ENCODE data around the gene ATP2B2. TPM values are rescaled to one million over a fixed set of nuclear protein-coding genes. Genes with fewer than 3 reads are reported as not detected.
"Not testable (repeated sequence)": the region's sequence is repeated elsewhere in the genome, so short reads cannot be mapped to it uniquely, and the experiment has no call there.

The ATP2B2 gene
- polyA plus RNA-seq, 3 donors, result 0.41 to 0.74 (median 0.48) TPM

DNA sequence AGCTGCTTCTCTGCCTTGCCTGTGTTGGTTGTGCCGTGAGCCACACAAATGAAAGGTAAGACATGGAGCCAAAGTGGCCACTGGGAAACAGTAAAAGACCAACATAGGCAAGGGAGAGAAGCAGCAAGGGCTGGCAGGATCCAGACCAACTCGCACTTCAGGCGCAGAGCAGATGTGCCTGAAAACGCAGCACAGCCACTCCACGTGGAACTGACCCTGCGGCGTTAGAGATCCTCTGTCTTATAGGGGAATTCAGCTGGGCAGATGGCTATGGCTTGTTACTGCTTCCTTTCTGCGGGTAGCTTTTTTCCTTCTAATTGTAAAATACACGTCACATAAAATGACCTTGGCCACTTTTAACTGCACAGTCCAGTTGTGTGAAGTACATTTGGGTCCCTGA is 202.3 kb downstream of the ATP2B2 start:
- DNase-seq, result no peak

DNA sequence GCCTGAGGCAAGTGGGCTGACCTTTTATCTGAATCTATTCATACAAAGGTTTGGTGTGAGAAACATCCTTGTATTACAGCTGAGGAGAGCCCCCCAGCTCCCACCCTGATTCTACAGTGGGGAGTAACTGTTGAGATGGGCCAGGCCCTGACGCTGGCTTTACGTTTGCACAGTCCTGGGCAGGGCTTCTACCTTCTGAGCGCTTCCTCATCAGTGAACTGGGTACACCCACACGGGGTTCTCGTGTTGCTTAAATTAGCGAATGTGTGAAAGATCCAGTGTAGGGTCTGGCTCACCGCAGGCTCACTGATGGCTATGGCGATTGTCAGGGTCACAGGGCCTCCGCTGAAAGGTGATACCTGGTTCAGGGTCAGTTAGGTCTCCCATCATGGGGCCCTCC is 205.3 kb downstream of the ATP2B2 start:
- DNase-seq, result no peak

DNA sequence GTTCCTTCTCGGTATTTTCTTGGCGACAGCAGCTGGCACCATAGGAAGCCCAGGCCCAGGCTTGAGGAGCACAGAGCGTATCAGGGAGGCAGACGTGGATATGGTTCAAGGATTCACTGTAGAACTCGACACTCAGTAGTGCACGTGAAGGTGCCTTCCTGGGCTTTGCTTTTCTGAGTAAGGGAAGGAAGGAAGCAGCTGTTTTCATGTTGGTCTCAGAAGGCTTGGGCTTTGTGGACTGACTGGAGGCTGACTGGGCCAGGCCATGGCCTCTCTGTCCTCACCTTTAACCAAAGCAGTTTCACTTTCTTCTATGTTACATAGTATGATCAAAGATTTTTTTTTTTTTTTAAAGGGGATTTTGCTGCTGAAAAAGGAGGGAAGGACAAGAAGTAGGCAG is 205.7 kb downstream of the ATP2B2 start:
- DNase-seq, result no peak

DNA sequence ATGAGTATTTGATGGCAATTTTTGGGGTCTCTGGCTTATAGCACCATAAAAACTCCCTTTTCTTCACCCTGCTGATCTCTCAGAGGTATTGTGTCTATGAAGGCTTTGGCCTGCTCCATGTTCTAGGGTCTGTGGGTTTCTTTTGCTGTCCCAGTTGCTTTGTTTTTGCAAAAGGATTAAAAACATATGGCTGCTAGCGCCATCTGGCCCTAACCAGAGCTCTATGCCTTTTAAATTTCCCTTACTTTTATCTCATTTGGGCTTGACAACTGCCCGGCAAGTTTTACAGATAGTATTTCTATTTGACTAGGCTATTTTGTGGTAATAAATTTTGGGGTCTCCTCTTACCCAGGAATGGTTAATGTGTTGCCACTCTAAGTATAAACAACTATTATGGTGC is 206.2 kb downstream of the ATP2B2 start:
- no peak for DNase-seq

DNA sequence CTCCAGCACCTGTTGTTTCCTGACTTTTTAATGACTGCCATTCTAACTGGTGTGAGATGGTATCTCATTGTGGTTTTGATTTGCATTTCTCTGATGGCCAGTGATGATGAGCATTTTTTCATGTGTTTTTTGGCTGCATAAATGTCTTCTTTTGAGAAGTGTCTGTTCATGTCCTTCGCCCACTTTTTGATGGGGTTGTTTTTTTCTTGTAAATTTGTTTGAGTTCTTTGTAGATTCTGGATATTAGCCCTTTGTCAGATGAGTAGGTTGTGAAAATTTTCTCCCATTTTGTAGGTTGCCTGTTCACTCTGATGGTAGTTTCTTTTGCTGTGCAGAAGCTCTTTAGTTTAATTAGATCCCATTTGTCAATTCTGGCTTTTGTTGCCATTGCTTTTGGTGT is 207.3 kb downstream of the ATP2B2 start:
- DNase-seq, result not testable (repeated sequence)

DNA sequence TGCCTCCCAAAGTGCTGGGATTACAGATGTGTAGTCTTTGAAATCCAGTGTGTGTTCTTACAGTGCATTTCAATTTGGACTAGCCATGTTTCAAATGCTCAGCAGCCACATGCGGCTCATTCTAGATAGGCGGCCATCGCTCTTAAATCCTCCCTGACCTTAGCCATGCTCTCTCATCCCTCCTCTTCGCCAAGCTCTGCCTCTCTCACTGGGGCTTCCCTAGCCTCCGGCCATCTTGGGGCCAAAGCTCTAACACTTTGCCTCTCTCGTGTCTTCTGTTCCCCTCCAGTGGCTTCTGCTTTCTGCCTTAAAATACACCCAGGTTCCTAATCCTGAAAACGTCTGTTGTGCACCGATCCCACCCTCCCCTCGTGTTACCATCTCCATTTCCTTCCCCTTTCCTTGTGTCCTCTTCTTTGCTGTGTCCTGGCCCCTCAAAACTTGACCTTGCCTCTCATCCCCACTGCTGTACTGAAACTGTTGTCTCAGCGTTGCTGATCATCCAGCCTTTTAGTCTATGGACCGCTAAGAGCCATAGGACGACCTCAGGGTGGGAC is 211.3 kb downstream of the ATP2B2 start:
- DNase-seq, result no peak

DNA sequence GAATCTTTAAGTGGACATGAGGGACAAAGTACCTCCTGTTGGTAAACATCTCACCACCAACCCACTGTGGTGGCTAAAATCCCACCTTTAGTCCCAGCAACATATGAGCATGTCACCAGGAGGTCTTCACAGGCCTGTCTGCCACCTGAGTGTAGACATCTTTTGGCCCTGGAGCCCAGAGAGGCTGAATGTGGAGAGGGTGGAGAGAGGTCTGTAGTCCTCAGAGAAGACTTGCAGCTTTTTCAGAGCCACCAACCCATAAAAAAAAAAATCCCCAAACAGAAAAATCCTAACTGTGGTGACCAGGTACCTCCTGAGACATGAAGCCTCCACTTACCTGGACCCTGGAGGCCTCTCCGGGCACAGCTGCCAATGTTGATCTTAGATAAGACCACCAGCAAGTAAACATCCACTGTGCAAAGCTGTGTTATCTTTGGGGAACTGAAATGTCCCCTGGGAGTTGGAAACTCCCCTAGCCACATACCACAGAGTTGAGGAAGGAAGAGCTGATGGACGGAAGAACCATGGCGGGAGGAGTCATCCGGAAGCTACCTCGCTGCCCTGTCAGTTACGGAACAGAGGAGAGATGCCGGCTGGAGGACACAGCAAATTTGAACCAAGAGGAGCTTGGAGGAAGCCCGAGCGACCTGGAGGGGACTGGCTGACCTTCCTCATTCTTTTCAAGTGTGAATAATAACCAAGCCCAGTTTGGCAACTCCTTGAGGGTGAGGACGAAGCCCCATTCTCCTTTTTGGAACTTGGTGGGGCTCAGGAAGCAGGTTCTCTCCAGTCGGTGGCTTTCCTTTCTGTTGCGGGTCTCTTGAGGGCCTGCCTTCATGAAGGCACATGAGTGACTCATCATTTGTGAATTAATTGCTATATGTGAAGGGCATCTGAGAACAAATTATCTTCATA is 212.6 kb downstream of the ATP2B2 start, which contains the start of gene GHRL:
Gene GHRL (minus strand): TSS at position 443 of the 915 bp plus-strand sequence. CDS start 2,767 bp downstream, outside the sequence.
- no peak for DNase-seq

DNA sequence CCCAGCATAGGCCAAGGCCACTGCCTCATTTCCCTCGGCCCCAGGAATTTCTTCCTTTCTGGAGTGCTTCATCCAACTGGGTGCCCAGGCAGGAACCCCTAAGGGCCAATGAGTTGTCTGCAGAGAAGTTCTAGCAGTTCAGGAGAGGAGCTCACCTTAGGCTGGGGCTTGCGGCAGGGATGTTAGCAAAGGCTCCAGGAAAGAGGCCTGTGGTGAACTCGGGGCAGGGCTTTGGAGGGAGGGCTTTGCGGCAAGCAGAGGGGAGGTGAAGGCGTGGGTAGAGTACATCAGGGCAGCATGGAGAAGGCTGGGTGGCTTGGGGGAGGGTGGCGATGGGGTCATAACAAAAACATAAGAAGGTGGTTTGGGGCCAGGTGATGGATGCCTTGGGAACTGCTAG is 213.7 kb downstream of the ATP2B2 start:
- DNase-seq, result no peak

DNA sequence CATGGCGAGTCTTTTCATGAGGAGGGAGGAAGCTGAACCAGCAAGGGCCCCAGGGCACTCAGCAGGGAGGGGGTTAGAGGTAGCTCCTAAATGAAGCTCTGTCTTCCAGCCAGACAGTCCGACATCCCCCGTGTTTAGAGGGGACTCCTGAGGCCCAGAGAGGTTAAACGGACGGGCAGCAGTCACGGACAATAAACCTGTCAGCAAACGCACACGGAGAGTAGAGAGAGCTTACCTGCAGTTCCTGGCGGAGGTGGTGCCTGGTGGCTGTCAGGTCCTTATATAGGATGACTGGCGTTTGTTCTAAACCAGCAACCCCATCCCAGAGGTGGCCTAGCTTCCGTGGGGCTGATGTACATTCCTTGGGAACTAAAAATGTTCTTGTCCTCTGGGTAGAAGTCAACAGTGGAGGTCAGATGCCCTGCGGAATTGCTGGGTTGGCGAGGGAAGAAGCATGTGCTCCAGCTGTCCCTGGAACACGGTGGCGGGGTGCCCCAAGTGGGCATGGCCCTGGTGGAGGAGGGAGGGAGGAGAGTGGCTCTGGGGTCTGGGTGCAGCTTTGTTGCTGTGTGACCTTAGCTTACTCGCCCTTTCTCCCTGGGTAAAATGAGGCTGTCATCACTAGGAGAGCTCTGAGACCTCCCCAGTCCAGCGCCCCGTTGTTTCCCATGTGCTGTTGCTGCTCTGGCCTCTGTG is 214.8 kb downstream of the ATP2B2 start:
- DNase-seq, result no peak

DNA sequence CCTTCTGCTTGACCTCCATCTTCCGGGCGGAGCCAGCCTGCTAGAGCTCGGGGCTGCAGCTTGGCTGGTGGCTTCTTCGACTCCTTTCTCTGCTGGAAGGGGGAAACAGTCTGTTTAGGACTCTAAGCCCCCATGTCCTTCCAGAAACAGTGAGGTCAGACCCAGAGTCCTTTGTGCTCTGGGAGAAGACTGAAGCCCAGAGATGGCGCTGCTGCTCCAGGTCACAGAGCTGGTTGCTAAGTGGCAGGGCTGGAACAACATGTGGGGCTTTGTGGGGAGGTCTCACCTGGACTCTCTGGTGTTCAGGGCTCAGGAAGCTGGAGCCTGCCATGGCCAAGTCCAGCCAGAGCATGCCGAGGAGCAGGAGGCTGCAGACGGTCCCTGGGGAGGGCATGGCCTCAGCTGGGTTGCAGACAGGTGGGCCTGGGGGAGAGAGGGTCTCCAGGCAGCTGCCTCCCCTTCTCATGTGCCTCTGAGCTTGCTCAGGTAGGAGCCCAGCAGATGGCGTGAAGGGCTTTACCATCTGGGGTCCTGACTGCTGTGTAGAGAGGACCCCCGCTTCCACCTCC is 215.5 kb downstream of the ATP2B2 start:
- no peak for DNase-seq

DNA sequence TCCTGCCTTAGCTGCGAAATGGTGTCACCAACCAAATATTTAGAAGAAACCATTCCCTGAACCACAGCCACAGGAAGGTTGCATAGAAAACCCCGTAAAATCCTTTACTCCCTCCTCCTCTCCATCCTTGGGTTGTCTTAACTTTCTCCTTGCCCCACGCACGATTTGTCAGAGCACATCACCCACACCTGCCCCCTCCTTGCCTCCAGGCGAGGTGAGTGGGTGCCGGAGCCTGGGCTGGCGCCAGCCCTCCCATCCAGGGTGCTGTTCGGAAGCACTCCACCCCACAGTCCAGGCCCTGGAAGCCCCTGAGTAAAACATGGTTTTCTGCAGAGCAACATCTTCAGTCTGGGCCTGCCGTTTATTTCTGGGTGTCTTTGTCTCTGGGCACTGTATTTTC is 216.3 kb downstream of the ATP2B2 start:
- no peak for DNase-seq

DNA sequence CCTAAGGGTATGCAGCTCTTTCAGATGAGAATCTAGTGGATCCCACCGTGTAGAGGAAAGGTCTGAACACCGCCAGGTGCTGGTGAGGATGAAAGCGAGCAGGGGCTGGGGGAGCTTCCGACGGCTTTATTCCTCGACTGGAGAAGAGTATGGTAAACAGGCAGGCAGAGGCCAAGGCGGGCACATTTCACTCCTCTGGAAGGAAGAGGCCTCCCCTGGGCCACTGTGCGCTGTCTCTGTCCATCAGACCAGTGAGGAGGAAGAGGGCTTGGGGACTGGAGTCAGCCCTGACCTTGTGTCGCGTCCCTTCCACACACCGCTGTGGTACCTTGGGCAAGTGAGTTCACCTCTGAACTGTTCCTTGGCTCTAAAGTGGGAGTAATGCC is 216.8 kb downstream of the ATP2B2 start:
- DNase-seq, result no peak

DNA sequence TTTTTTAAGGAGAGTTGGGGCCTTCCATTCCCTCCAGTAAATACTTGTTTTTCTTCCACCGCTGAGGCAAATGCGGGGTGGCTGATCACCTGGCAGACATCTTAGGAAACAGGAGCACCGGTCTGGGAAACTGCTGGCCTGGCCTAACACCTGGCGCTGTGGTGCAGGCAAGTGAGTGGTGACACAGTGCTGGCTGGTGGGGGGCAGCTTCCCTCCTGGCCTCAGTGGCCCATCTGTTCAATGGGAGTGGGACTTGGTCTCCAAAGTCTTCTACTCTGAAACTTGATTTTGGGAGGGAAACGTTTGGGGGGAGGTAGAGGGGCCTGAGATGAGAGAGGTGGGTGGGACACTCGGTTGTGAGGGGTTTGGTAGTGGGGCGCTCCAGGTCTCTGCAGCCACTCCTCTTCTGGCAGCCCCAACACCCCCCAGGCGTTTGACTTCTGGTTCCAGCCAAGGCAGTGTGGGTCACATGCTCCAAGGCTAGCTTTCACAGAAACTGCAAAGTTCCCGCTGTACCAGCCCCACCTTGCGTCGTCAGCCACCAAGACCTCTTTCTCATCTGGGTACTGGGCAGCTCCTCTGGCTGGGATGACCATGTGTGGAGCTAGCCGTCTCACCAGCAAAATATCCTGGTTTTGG is 217.3 kb downstream of the ATP2B2 start:
- no peak for DNase-seq

DNA sequence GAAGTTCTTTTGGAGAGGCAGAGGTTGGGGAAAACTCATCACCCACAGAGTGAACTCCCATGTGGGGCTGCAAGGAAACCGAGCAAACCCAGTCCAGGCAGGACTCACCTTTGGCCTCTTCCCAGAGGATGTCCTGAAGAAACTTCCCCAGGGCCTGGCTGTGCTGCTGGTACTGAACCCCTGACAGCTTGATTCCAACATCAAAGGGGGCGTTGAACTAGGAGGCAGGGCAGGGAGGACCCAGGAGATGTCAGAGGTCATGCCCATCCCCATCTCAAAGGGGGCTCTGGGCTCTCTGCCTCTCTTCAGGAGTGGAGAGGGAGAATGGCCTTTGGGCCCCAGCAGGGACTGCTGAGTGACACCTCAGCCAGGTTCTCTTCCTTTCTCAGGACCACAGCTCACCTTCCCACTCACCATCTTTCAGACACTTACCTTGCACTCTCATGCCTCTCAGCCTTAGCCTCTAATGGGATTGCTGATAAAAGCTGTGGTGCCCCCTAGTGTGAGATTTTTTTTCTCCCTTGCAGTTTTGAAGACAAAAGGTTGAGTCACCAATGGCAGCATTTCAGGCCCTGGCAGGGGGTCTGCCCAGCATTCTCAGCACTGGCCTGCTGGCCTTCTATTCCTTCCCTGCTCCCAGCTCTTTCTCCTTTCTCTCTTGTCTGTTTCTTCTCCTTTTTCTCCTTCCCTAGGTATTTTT is 218.6 kb downstream of the ATP2B2 start:
- DNase-seq, result no peak

DNA sequence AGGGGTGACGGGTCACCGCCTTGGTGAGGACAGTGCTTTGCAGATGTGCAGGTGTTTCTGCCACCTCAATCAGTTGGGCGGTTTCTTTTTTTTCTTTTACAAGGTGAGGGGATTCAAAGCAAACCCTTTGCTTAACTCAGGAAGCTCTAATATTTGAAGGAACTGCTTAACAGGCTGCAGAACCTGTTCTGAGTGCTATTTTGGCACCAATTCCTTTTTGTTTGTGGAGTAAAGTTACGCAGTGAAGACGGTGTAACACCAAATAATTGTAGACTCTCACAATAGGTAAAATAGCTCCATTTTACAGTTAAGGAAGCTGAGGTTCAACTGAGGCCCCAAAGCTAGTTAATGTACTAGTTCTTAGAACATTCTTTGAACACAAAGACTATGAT is 219.3 kb downstream of the ATP2B2 start:
- no peak for DNase-seq

DNA sequence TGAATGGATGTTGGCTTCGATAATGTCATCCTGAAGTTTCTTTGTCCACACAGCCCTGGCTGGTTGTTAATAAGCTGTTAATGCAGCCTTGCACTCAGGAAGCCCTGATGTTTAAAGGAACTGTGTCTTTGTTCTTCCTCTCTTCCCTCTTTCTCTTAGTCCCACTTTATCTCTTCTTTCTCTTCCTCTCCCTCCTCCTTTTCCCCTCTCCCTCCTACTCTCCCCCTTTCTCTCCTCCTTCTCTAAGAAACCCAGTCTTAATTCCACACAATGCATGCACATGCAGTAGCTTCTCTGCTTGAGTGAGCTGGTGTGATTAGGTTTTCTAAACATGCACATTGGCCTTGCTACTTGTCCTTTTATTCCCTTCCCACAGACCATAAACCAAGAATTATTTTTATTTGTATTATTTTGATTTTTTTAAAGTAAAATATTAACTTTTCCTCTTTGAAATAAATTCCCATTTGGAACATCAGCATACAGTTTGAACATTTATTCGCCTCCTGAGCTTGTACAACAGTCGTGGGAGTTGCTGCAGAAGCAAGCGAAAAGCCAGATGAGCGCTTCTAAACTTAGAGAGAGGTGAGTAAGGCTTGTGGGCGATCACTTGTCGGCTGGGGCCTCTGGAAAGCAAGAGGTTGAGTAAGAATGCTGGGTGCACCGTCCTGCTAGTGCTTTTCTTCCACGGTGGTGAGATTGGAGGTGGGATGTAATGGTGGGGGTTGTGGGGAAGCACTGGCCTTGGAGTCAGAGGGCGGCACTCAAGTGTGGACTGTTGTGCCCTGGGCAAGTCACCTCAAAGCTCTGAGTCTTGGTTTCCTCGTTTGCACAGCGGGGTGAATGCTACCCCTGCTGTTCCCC is 219.9 kb downstream of the ATP2B2 start:
- DNase-seq, result no peak

DNA sequence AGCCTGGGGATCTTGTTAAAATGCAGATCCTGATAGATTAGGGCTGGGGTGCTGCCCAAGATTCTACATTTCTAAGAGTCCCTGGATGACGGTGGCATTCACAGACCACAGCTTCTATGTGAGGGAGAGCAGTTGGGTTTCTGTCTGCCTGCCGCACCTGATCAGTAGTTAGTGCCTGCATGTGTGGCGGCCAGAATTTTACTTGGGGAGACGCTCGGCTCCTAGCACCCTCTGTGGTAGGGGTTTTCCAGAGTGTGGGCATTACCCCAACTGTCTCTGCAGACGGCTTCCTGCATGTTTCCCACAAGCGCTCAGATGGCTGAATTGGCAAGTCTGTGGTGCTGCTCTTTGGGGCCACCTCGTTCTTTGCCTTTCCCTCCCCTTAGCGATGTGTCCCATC is 220.9 kb downstream of the ATP2B2 start:
- DNase-seq, result no peak

DNA sequence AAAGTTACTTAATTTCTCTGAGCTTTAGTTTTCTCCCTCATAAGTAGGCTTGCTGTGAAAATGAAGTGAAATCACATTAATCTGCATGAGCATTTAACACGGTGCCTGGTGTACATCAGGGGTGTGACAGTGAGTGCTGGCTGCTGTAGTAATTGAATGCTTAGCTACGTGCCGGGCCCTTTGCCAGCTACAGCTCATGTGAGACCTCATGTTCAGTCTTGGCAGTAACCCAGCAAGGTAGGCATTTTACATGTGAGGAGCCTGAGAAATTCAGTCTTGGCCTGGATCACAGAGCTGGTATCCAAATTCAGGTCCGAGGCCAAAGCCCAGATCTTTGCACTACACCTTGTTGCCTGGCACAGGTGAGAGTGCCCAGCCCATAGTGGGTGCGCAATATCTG is 221.7 kb downstream of the ATP2B2 start:
- no peak for DNase-seq

DNA sequence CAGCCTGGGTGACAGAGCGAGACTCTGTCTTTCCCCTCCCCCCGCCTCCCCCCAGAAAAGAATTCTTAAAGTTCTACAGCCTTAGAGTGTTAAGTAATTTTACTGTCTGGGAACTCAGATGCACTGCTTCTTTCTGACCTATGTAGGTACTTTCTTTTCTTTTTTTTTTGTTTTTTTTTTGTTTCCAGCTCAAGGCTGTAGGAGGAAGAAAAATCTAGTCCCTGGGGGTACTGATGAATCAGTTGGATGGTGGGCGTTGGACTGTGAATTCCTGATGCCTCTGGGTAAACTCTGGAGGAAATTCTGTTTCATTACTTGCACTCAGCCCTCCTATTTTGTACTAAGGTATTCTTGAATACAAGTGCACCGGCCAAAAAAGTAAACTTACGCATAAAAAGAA is 223.4 kb downstream of the ATP2B2 start:
- no peak for DNase-seq

DNA sequence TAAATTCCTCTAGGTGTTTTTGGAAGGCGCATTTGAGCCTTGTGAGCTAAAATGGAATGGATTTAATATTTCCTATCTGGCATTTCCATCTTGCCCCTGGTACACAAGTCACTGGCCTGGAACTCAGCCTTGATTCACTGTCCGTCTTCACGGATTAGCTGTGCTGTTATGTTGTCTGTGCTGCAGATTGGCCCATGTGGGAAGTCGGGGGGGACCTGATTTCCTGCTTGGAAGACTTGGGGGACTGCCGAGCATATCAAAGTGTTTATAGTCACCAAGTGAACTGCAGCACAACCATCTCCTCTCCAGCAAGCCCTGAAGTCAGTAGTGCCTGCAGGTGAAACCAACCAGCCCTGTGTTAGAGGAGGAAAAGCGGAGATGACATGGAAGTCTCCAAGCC is 224.8 kb downstream of the ATP2B2 start:
- no peak for DNase-seq

DNA sequence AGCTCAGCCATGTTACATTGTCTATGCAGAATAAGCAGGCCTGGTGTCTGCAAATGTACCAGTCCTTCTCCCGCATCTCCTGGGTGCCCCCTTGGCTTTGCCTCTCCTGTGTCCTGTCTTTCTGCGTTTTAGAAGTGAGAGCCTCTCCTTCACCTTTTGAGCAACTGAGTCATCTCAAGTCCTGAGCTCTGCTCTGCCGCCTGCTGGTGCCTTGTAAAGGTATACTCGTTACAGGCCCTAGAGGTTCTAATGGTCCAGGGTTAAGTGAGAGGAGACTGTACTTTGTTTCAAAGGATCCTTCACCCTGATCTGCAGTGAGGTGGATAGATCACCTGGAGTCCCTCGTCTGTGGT is 225.2 kb downstream of the ATP2B2 start:
- DNase-seq, result no peak
